ENCODE results near the gene PJA1.

The PJA1 gene

GRCh38 chrX:69116077-69116476 lies 49.2 kb downstream of the PJA1 start:
- Mint-ChIP-seq H3K36me3 (no peaks in the 10 kb centered on the region), H3K4me3 (no peak overlapping the region), H3K27me3 (no peaks in the 10 kb centered on the region), H3K4me1 (no peaks in the 10 kb centered on the region), H3K27ac (no peak overlapping the region), H3K9me3 (no peaks in the 10 kb centered on the region)

- H3K4me1 Mint-ChIP-seq: no peaks in the 10 kb centered on the region
- H3K36me3 Mint-ChIP-seq: no peaks in the 10 kb centered on the region
- H3K27ac Mint-ChIP-seq: no peak overlapping the region
- H3K4me3 Mint-ChIP-seq: no peak overlapping the region
- no peaks in the 10 kb centered on the region for H3K9me3 Mint-ChIP-seq
- H3K27me3 Mint-ChIP-seq: no peaks in the 10 kb centered on the region
Observed at GRCh38 chrX:69113723-69114122, 51.5 kb downstream of the PJA1 start.
